Keratinocyte (primary cell): ENCODE measurements around the gene TBC1D8. TPM values are rescaled to one million over a fixed set of nuclear protein-coding genes. Genes with fewer than 3 reads are reported as not detected.

Experiments
- DNase-seq: peaks from one replicate; pipeline ENCODE4 v3.0.0-alpha.2; 2011; ENCODE audit warnings: low read depth, missing footprints, low spot score
- FAIRE-seq: peaks from 2 replicates; lab custom pipeline; 2011; peaks lifted over from hg19 to GRCh38; lab: Jason Lieb, UNC
- H2AFZ ChIP-seq: 2 replicates; pipeline ENCODE4 v1.6.0; 2012; ENCODE audit warnings: low read length, control low read depth, inconsistent platforms; ENCODE audit not compliant: control insufficient read depth
- H3K27ac ChIP-seq: 2 replicates; pipeline ENCODE4 v1.5.1; 2011; ENCODE audit warnings: low read length; ENCODE audit not compliant: control insufficient read depth, insufficient read depth
- H3K27me3 ChIP-seq: 3 replicates; pipeline ENCODE4 v1.6.0; 2011; ENCODE audit warnings: low read length; ENCODE audit not compliant: control insufficient read depth, insufficient read depth; ENCODE audit errors: extremely low read depth
- H3K36me3 ChIP-seq, 2 experiments: 2 replicates in 1 of 2; 3 replicates in 1 of 2; pipeline ENCODE4 v1.5.1; 2011; ENCODE audit warnings: low read length in 2 of 2, mild to moderate bottlenecking in 1 of 2; ENCODE audit not compliant: control insufficient read depth in 2 of 2, insufficient read depth in 2 of 2; ENCODE audit errors: extremely low read depth in 1 of 2
- H3K4me1 ChIP-seq: 3 replicates; pipeline ENCODE4 v1.5.1; 2011; ENCODE audit warnings: low read length; ENCODE audit not compliant: control insufficient read depth, insufficient read depth; ENCODE audit errors: extremely low read depth
- H3K4me2 ChIP-seq: 3 replicates; pipeline ENCODE4 v1.6.0; 2011; ENCODE audit warnings: low read depth, low read length; ENCODE audit not compliant: control insufficient read depth, insufficient read depth; ENCODE audit errors: extremely low read depth
- H3K4me3 ChIP-seq, 3 experiments: fragments of 200-600 bp in 1 of 3; sonication (generic) in 1 of 3; 2 replicates in 2 of 3; 3 replicates in 1 of 3; pipeline ENCODE4 v1.5.1; 2011 to 2016; ENCODE audit warnings: low read length in 3 of 3, mild to moderate bottlenecking in 3 of 3, control low read depth in 2 of 3, inconsistent platforms in 1 of 3, low read depth in 1 of 3, mixed read lengths in 1 of 3, mixed run types in 1 of 3, moderate library complexity in 1 of 3; ENCODE audit not compliant: control insufficient read depth in 2 of 3, insufficient read depth in 2 of 3; ENCODE audit errors: extremely low read depth in 1 of 3
- H3K79me2 ChIP-seq: 2 replicates; pipeline ENCODE4 v1.6.0; 2012; ENCODE audit warnings: low read length; ENCODE audit not compliant: control insufficient read depth, insufficient read depth
- H3K9ac ChIP-seq: 3 replicates; pipeline ENCODE4 v1.6.0; 2011; ENCODE audit warnings: low read length; ENCODE audit not compliant: control insufficient read depth, insufficient read depth; ENCODE audit errors: extremely low read depth
- H3K9me1 ChIP-seq: 3 replicates; pipeline ENCODE4 v1.6.0; 2011; ENCODE audit warnings: low read length; ENCODE audit not compliant: control insufficient read depth, insufficient read depth; ENCODE audit errors: extremely low read depth
- H3K9me3 ChIP-seq: 2 replicates; pipeline ENCODE4 v1.5.1; 2012; ENCODE audit warnings: low read depth, low read length; ENCODE audit not compliant: control insufficient read depth
- H4K20me1 ChIP-seq: 3 replicates; pipeline ENCODE4 v1.6.0; 2011; ENCODE audit warnings: low read length; ENCODE audit not compliant: control insufficient read depth, insufficient read depth; ENCODE audit errors: extremely low read depth
- CTCF ChIP-seq, 3 experiments: IDR thresholded peaks in 1 of 3; conservative IDR thresholded peaks in 1 of 3; optimal IDR thresholded peaks in 1 of 3; 2 replicates in 2 of 3; 3 replicates in 1 of 3; pipeline versions ENCODE3 to v1.5.1; 2011; ENCODE audit warnings: low read length in 3 of 3, mild to moderate bottlenecking in 3 of 3, moderate library complexity in 2 of 3, control low read depth in 1 of 3, inconsistent platforms in 1 of 3; ENCODE audit not compliant: insufficient read depth in 2 of 3; ENCODE audit errors: extremely low read depth in 1 of 3
- EZH2 ChIP-seq: IDR thresholded peaks from one replicate; pipeline ENCODE4 v1.6.1; 2012; ENCODE audit warnings: inconsistent platforms, mild to moderate bottlenecking, low read length, moderate library complexity
- dilution Hi-C: fragments of 300-500 bp; cut with MboI; formaldehyde crosslinking; loops from one replicate; pipeline ENCODE4 v1.7.0; 2020; ENCODE audit warnings: low sequenced_read_pairs; ENCODE audit not compliant: extremely low pct_ligation_motif_present
- polyA plus RNA-seq, 5 experiments: library from polyadenylated mRNA; depleted of rRNA in 3 of 5; stranded (reverse) in 3 of 5; stranded (forward) in 1 of 5; unstranded in 1 of 5; fragments of >200 nt; gene quantifications; 1 replicate in 1 of 5; 2 replicates in 3 of 5; 3 replicates in 1 of 5; pipeline versions ENCODE4 v1.2.1 to v1.2.3, GENCODE V29; 2011 to 2012; ENCODE audit warnings: missing spikeins in 2 of 5, low read depth in 1 of 5, low replicate concordance in 1 of 5

The TBC1D8 gene
- polyA plus RNA-seq, 1 donor (not counting 4 experiments of a cell fraction or from before 2014, with no cell fraction given) = 13.8 TPM

GRCh38 chr2:101151859-101152271, 683 bp upstream of the TBC1D8 start:
- FAIRE-seq (no peak), DNase-seq (no peak)
- Histone ChIP-seq H3K9me1 (peaks cover 3% of the 10 kb centered on the region), H3K27me3 (no peaks in the 10 kb centered on the region), H3K36me3 (no peaks in the 10 kb centered on the region), H4K20me1 (peaks cover 6% of the 10 kb centered on the region), H3K9me3 (no peaks in the 10 kb centered on the region), H3K79me2 (peaks cover 36% of the 10 kb centered on the region), H3K4me2 (peak overlapping the region; percentile 96), H3K4me3 (peak overlapping the region; percentile 63 to 70 (median 67)), H2AFZ (peak overlapping the region; percentile 87), H3K9ac (peak overlapping the region; percentile 69), H3K4me1 (peaks cover 35% of the 10 kb centered on the region), H3K27ac (peak overlapping the region; percentile 46)
- TF ChIP-seq EZH2 (no peak), CTCF (optimal IDR thresholded peaks at IDR 0.05 in 1 of 3, IDR thresholded peaks at IDR 0.05 in 1 of 3, conservative IDR thresholded peaks at IDR 0.05 in 1 of 3; ENCODE audit: extremely low read depth in 1 of 3, insufficient read depth in 2 of 3, low read length in 3 of 3) (no peak)
- dilution Hi-C loops = no loop called here

GRCh38 chr2:101150306-101151145, 656 bp downstream of the TBC1D8 start:
- dilution Hi-C loops = no loop called here

More at GRCh38 chr2:101150306-101151145, 656 bp downstream of the TBC1D8 start:
- Histone ChIP-seq H2AFZ (no peak overlapping the region), H3K4me1 (peaks cover 42% of the 10 kb centered on the region), H3K4me2 (peak overlapping the region; percentile 94), H3K9ac (peak overlapping the region; percentile 84), H3K36me3 (no peaks in the 10 kb centered on the region), H3K79me2 (peaks cover 46% of the 10 kb centered on the region), H3K27ac (peak overlapping the region; percentile 70), H4K20me1 (peaks cover 6% of the 10 kb centered on the region), H3K4me3 (peak overlapping the region; percentile 70 to 84 (median 76)), H3K27me3 (no peaks in the 10 kb centered on the region), H3K9me1 (peaks cover 3% of the 10 kb centered on the region), H3K9me3 (no peaks in the 10 kb centered on the region)
- TF ChIP-seq EZH2 (no peak), CTCF (optimal IDR thresholded peaks at IDR 0.05 in 1 of 3, IDR thresholded peaks at IDR 0.05 in 1 of 3, conservative IDR thresholded peaks at IDR 0.05 in 1 of 3; ENCODE audit: extremely low read depth in 1 of 3, insufficient read depth in 2 of 3, low read length in 3 of 3) (peak in 1 of 3 experiments; percentile 32)
- DNase-seq = no peak
- FAIRE-seq = no peak
